Nephron progenitor cell (in vitro differentiated cells): ENCODE measurements around the gene CCDC91.

Experiments
- DNase-seq: peaks from one replicate; pipeline ENCODE4 v3.0.0; 2021
- H3K27ac Mint-ChIP-seq: 2 replicates; pipeline ENCODE4 v1.8.0; 2021; ENCODE audit warnings: mild to moderate bottlenecking, moderate library complexity, mixed read lengths
- H3K27me3 Mint-ChIP-seq: 2 replicates; pipeline ENCODE4 v1.8.0; 2021; ENCODE audit warnings: mild to moderate bottlenecking, low read depth, mixed read lengths; ENCODE audit not compliant: poor library complexity
- H3K36me3 Mint-ChIP-seq: 2 replicates; pipeline ENCODE4 v1.8.0; 2021; ENCODE audit warnings: low read depth, mixed read lengths
- H3K4me1 Mint-ChIP-seq: 2 replicates; pipeline ENCODE4 v1.8.0; 2021; ENCODE audit warnings: mixed read lengths
- H3K4me3 Mint-ChIP-seq: 2 replicates; pipeline ENCODE4 v1.8.0; 2021; ENCODE audit warnings: mild to moderate bottlenecking, moderate library complexity, mixed read lengths
- H3K9me3 Mint-ChIP-seq: 2 replicates; pipeline ENCODE4 v1.8.0; 2021; ENCODE audit warnings: mild to moderate bottlenecking, moderate library complexity, mixed read lengths
- TF ChIP-seq, protein P1 (sequence below): fragments of 200-600 bp; sonication (generic); IDR thresholded peaks from 2 replicates; pipeline ENCODE4 v1.5.0; 2021; ENCODE audit warnings: antibody characterized with exemption

CCDC91 gene

GRCh38 chr12:28383368-28383767, 193.1 kb downstream of the CCDC91 start:
- TF ChIP-seq, protein P1, sequence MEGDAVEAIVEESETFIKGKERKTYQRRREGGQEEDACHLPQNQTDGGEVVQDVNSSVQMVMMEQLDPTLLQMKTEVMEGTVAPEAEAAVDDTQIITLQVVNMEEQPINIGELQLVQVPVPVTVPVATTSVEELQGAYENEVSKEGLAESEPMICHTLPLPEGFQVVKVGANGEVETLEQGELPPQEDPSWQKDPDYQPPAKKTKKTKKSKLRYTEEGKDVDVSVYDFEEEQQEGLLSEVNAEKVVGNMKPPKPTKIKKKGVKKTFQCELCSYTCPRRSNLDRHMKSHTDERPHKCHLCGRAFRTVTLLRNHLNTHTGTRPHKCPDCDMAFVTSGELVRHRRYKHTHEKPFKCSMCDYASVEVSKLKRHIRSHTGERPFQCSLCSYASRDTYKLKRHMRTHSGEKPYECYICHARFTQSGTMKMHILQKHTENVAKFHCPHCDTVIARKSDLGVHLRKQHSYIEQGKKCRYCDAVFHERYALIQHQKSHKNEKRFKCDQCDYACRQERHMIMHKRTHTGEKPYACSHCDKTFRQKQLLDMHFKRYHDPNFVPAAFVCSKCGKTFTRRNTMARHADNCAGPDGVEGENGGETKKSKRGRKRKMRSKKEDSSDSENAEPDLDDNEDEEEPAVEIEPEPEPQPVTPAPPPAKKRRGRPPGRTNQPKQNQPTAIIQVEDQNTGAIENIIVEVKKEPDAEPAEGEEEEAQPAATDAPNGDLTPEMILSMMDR, result no peak
- Mint-ChIP-seq H3K36me3 (peaks cover 14% of the 10 kb centered on the region), H3K27me3 (no peaks in the 10 kb centered on the region), H3K9me3 (peaks cover 9% of the 10 kb centered on the region), H3K4me3 (no peak overlapping the region), H3K4me1 (no peaks in the 10 kb centered on the region), H3K27ac (no peak overlapping the region)
- no peak for DNase-seq

DNA sequence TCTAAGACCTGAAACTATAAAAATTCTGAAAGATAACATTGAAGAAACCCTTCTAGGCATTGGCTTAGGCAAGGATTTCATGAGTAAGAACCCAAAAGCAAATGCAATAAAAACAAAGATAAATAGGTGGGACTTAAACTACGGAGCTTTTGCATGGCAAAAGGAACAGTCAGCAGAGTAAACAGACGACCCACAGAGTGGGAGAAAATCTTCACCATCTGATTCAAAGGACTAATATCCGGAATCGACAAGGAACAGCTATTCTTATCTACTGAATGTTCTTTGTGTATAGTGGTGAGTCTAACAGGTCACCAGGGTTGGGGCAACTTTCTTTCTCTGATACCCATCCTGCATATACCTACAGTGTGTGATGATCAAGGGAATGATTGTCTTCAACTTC, 198.6 kb downstream of the CCDC91 start:
- TF ChIP-seq, protein P1, result no peak
- DNase-seq, result no peak
- H3K4me3 Mint-ChIP-seq, result no peak overlapping the region
- H3K9me3 Mint-ChIP-seq, result peaks cover 9% of the 10 kb centered on the region
- no peaks in the 10 kb centered on the region for H3K27me3 Mint-ChIP-seq
- H3K4me1 Mint-ChIP-seq, result no peaks in the 10 kb centered on the region
- H3K36me3 Mint-ChIP-seq, result peaks cover 9% of the 10 kb centered on the region
- no peak overlapping the region for H3K27ac Mint-ChIP-seq

GRCh38 chr12:28390206-28390605, 199.9 kb downstream of the CCDC91 start:
- no peaks in the 10 kb centered on the region for H3K27me3 Mint-ChIP-seq
- DNase-seq, result no peak
- peaks cover 2% of the 10 kb centered on the region for H3K4me1 Mint-ChIP-seq
- no peak overlapping the region for H3K27ac Mint-ChIP-seq
- no peak overlapping the region for H3K4me3 Mint-ChIP-seq
- H3K9me3 Mint-ChIP-seq, result peaks cover 9% of the 10 kb centered on the region
- peaks cover 9% of the 10 kb centered on the region for H3K36me3 Mint-ChIP-seq
- TF ChIP-seq, protein P1, result no peak

DNA sequence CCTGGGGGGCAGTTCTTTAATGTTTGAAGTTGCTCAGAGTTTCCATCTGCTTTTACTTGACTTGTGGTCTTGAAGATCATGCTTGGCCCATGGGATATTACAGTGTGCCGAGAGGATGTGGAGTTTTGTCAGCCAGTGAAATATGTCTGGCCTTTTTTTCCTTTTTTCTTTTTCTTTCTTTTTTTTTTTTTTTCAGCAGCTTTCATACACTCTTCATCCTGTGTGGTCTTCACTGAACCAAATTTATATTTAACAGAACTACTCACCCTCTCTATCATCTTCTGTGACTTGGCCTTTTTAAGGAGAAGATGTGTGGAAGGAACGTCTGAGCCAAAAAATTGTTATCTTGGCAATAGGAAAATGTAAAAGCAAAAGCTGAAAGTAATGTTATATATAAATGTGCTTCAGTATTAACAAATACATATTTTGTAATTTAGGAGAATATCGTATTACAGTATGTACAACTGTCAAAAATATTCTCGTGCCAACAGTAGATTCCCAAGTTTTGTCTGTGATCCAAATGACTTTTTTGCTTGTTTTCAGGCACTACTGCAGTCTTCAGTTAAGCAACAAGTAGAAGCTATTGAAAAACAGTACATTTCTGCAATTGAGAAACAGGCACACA, 200.6 kb downstream of the CCDC91 start:
- Mint-ChIP-seq H3K36me3 (peaks cover 9% of the 10 kb centered on the region), H3K27me3 (no peaks in the 10 kb centered on the region), H3K27ac (no peak overlapping the region)

DNA sequence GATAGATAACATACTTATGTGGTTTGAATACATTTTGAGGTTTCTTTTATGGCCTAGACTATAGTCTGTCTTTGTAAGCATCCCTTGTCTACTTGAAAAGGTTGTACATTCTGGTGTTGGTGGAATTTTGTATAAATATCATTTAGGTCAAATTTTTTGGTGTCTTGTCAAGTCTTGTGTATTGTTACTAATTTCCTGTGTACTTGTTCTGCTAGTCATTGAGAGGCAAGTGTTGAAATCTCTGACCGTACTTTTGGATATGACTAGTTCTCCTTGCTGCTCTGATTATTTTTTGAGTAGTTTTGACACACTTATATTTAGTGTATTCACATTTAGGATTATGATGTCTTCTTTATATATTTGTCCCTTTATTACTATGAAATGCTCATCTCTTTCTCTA, 219.6 kb downstream of the CCDC91 start:
- H3K36me3 Mint-ChIP-seq, result peaks cover 5% of the 10 kb centered on the region
- TF ChIP-seq, protein P1, result no peak
- H3K9me3 Mint-ChIP-seq, result no peaks in the 10 kb centered on the region
- no peaks in the 10 kb centered on the region for H3K27me3 Mint-ChIP-seq
- no peak for DNase-seq
- no peaks in the 10 kb centered on the region for H3K4me1 Mint-ChIP-seq
- no peak overlapping the region for H3K4me3 Mint-ChIP-seq
- no peak overlapping the region for H3K27ac Mint-ChIP-seq

More for the DNA sequence above, 200.6 kb downstream of the CCDC91 start:
- peaks cover 4% of the 10 kb centered on the region for H3K4me1 Mint-ChIP-seq
- no peak overlapping the region for H3K4me3 Mint-ChIP-seq
- TF ChIP-seq, protein P1, result no peak
- no peak for DNase-seq
- H3K9me3 Mint-ChIP-seq, result peaks cover 9% of the 10 kb centered on the region

GRCh38 chr12:28413460-28414109, 223.3 kb downstream of the CCDC91 start:
- Mint-ChIP-seq H3K27me3 (no peaks in the 10 kb centered on the region), H3K27ac (no peak overlapping the region), H3K4me1 (no peaks in the 10 kb centered on the region), H3K9me3 (no peaks in the 10 kb centered on the region), H3K4me3 (no peak overlapping the region), H3K36me3 (peaks cover 5% of the 10 kb centered on the region)
- no peak for DNase-seq
- TF ChIP-seq, protein P1, result no peak
